Suprapubic skin (tissue), 4 donors: ENCODE measurements around the gene SLAMF7. TPM values are rescaled to one million over a fixed set of nuclear protein-coding genes. Genes with fewer than 3 reads are reported as not detected.

Source experiments
- DNase-seq, 2 donors: peaks; one replicate each; pipeline ENCODE4 v3.0.0-alpha.2; 2019; ENCODE audit warnings: low spot score in 2 of 2
- H3K27ac ChIP-seq: fragments of 200-600 bp; sonication (generic); one replicate; pipeline ENCODE4 v1.5.1; 2019
- H3K27me3 ChIP-seq: fragments of 200-600 bp; sonication (generic); one replicate; pipeline ENCODE4 v1.5.1; 2019
- H3K36me3 ChIP-seq: fragments of 200-600 bp; sonication (generic); one replicate; pipeline ENCODE4 v1.5.1; 2019
- H3K4me1 ChIP-seq: fragments of 200-600 bp; sonication (generic); one replicate; pipeline ENCODE4 v1.5.1; 2019
- H3K4me3 ChIP-seq: fragments of 200-600 bp; sonication (generic); one replicate; pipeline ENCODE4 v1.5.1; 2019; ENCODE audit warnings: mild to moderate bottlenecking
- H3K9me3 ChIP-seq: fragments of 200-600 bp; sonication (generic); one replicate; pipeline ENCODE4 v1.5.1; 2019
- CTCF ChIP-seq, 2 donors: fragments of 200-600 bp in 1 of 2; fragments of 450-650 bp in 1 of 2; sonication (generic) in 1 of 2; IDR thresholded peaks; one replicate each; pipeline ENCODE4 v1.5.1; 2016 to 2019; ENCODE audit warnings: antibody characterized with exemption in 2 of 2, mild to moderate bottlenecking in 1 of 2, moderate library complexity in 1 of 2
- EP300 ChIP-seq: sonication (generic); formaldehyde crosslinking; IDR thresholded peaks from one replicate; pipeline ENCODE4 v1.6.1; 2017; ENCODE audit warnings: antibody characterized with exemption
- POLR2A ChIP-seq, 2 donors: fragments of 450-650 bp; IDR thresholded peaks; one replicate each; pipeline ENCODE4 v1.6.1; 2017; ENCODE audit warnings: antibody characterized with exemption in 2 of 2, mild to moderate bottlenecking in 2 of 2, moderate library complexity in 2 of 2
- POLR2AphosphoS5 ChIP-seq, 3 donors: sonication (generic); formaldehyde crosslinking; IDR thresholded peaks; one replicate each; pipeline ENCODE4 v1.6.1; 2017; ENCODE audit warnings: antibody characterized with exemption in 3 of 3
- WGBS: methylation state at CpG from one replicate; pipeline ENCODE4 v1.1.5; 2018; 5-methylcytosine and 5-hydroxymethylcytosine counted together
- total RNA-seq, 4 donors: library from RNA; depleted of rRNA; stranded (reverse); fragments of >200 nt; gene quantifications; one replicate each; pipeline ENCODE4 v1.1.0, GENCODE V29; 2016

Gene SLAMF7
- total RNA-seq, 4 donors from 2014 or later: 1.1 to 3.4 (median 1.9) TPM

DNA sequence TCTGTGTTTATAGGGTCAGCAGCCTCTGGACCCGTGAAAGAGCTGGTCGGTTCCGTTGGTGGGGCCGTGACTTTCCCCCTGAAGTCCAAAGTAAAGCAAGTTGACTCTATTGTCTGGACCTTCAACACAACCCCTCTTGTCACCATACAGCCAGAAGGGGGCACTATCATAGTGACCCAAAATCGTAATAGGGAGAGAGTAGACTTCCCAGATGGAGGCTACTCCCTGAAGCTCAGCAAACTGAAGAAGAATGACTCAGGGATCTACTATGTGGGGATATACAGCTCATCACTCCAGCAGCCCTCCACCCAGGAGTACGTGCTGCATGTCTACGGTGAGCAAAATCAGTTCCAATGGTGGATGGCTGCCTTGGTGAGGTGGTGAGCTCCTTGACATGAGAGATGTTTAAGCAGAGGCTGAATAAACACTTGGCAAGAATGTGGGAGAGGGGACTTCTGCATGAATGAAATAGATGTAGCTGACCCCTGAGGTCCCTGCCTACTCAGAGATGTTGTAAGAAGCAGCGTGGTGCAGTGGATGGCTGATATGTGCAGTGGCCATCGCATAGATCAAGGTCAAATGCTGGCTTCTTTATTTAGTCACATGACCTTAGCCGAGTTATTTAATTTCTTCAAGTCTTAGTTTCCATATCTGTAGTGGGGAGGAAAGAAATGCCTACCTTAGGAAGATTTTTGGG, 9.3 kb downstream of the SLAMF7 start:
- Histone ChIP-seq H3K27ac (no peak overlapping the region), H3K4me3 (no peak overlapping the region), H3K27me3 (no peaks in the 10 kb centered on the region), H3K9me3 (no peaks in the 10 kb centered on the region), H3K4me1 (no peaks in the 10 kb centered on the region), H3K36me3 (no peaks in the 10 kb centered on the region)
- TF ChIP-seq POLR2AphosphoS5 (IDR thresholded peaks at IDR 0.05) (no peak), POLR2A (IDR thresholded peaks at IDR 0.05) (no peak), CTCF (IDR thresholded peaks at IDR 0.05) (no peak), EP300 (no peak)
- WGBS: 83% methylated on average over 10 of the region's 10 CpGs
- no peak for DNase-seq

GRCh38 chr1:160748878-160749269, 9.8 kb downstream of the SLAMF7 start:
- Histone ChIP-seq H3K9me3 (no peaks in the 10 kb centered on the region), H3K4me3 (no peak overlapping the region), H3K4me1 (no peaks in the 10 kb centered on the region), H3K27ac (no peak overlapping the region), H3K27me3 (no peaks in the 10 kb centered on the region), H3K36me3 (no peaks in the 10 kb centered on the region)
- 91% methylated on average over 1 of the region's 1 CpG for WGBS
- no peak for DNase-seq
- TF ChIP-seq POLR2AphosphoS5 (IDR thresholded peaks at IDR 0.05) (no peak), EP300 (no peak)

GRCh38 chr1:160750608-160751007, 11.6 kb downstream of the SLAMF7 start:
- 83% methylated on average over 2 of the region's 2 CpGs for WGBS
- Histone ChIP-seq H3K27me3 (no peaks in the 10 kb centered on the region), H3K4me1 (no peaks in the 10 kb centered on the region), H3K9me3 (no peaks in the 10 kb centered on the region), H3K27ac (no peak overlapping the region), H3K4me3 (no peak overlapping the region), H3K36me3 (no peaks in the 10 kb centered on the region)
- DNase-seq: no peak
- TF ChIP-seq POLR2A (IDR thresholded peaks at IDR 0.05) (no peak), EP300 (no peak), POLR2AphosphoS5 (IDR thresholded peaks at IDR 0.05) (no peak), CTCF (IDR thresholded peaks at IDR 0.05) (no peak)

- WGBS: 68% methylated on average over 3 of the region's 3 CpGs
- no peak for TF ChIP-seq EP300
- TF ChIP-seq CTCF (IDR thresholded peaks at IDR 0.05): no peak
- TF ChIP-seq POLR2A (IDR thresholded peaks at IDR 0.05): no peak
- TF ChIP-seq POLR2AphosphoS5 (IDR thresholded peaks at IDR 0.05): no peak
- no peak overlapping the region for H3K27ac ChIP-seq
These were observed 13.4 kb downstream of the SLAMF7 start for GRCh38 chr1:160752406-160752805.

GRCh38 chr1:160752924-160753323, 13.9 kb downstream of the SLAMF7 start:
- Histone ChIP-seq H3K27ac (no peak overlapping the region), H3K27me3 (no peaks in the 10 kb centered on the region), H3K4me3 (no peak overlapping the region), H3K36me3 (no peaks in the 10 kb centered on the region), H3K9me3 (no peaks in the 10 kb centered on the region), H3K4me1 (no peaks in the 10 kb centered on the region)
- WGBS: 39% methylated on average over 5 of the region's 5 CpGs
- DNase-seq: no peak
- no peak for TF ChIP-seq CTCF (IDR thresholded peaks at IDR 0.05)
- no peak for TF ChIP-seq POLR2A (IDR thresholded peaks at IDR 0.05)
- no peak for TF ChIP-seq POLR2AphosphoS5 (IDR thresholded peaks at IDR 0.05)
- no peak for TF ChIP-seq EP300

More at GRCh38 chr1:160752406-160752805, 13.4 kb downstream of the SLAMF7 start:
- H3K9me3 ChIP-seq: no peaks in the 10 kb centered on the region
- H3K36me3 ChIP-seq: no peaks in the 10 kb centered on the region
- no peaks in the 10 kb centered on the region for H3K4me1 ChIP-seq
- H3K27me3 ChIP-seq: no peaks in the 10 kb centered on the region
- no peak overlapping the region for H3K4me3 ChIP-seq
- DNase-seq: no peak

- Histone ChIP-seq H3K4me1 (no peaks in the 10 kb centered on the region), H3K9me3 (no peaks in the 10 kb centered on the region), H3K4me3 (no peak overlapping the region), H3K36me3 (no peaks in the 10 kb centered on the region), H3K27ac (no peak overlapping the region), H3K27me3 (no peaks in the 10 kb centered on the region)
- TF ChIP-seq POLR2A (IDR thresholded peaks at IDR 0.05): no peak
- no peak for TF ChIP-seq POLR2AphosphoS5 (IDR thresholded peaks at IDR 0.05)
- TF ChIP-seq CTCF (IDR thresholded peaks at IDR 0.05): no peak
- TF ChIP-seq EP300: no peak
- DNase-seq: no peak
These were observed 14.5 kb downstream of the SLAMF7 start for GRCh38 chr1:160753594-160753993.
